Karpas-422 (cell line): Measurements from ENCODE around the gene SNRPA1. TPM values are rescaled to one million over a fixed set of nuclear protein-coding genes. Genes with fewer than 3 reads are reported as not detected.
A peak's percentile ranks its signal among the peaks of the same experiment; 100 is the strongest.

ENCODE experiments used
- DNase-seq: peaks from one replicate; pipeline ENCODE4 v3.0.0-alpha.2; 2015
- H2AFZ ChIP-seq: fragments of 200-600 bp; sonication (generic); 2 replicates; pipeline ENCODE4 v1.6.1; 2014; ENCODE audit warnings: antibody characterized with exemption, low read length, mixed read lengths
- H3K27ac ChIP-seq: fragments of 200-600 bp; sonication (generic); 2 replicates; pipeline ENCODE4 v1.5.1; 2014; ENCODE audit warnings: mild to moderate bottlenecking, low read length, moderate library complexity
- H3K27me3 ChIP-seq: fragments of 200-600 bp; sonication (generic); 2 replicates; pipeline ENCODE4 v1.6.1; 2014; ENCODE audit warnings: low read length, mixed read lengths
- H3K36me3 ChIP-seq: fragments of 200-600 bp; sonication (generic); 2 replicates; pipeline ENCODE4 v1.6.1; 2014; ENCODE audit warnings: low read length, mixed read lengths; ENCODE audit not compliant: insufficient read depth
- H3K4me1 ChIP-seq: fragments of 200-600 bp; sonication (generic); 2 replicates; pipeline ENCODE4 v1.6.1; 2014; ENCODE audit warnings: mild to moderate bottlenecking, low read length, mixed read lengths
- H3K4me2 ChIP-seq: fragments of 200-600 bp; sonication (generic); 2 replicates; pipeline ENCODE4 v1.6.1; 2014; ENCODE audit warnings: low read length, low read depth, mild to moderate bottlenecking; ENCODE audit not compliant: poor library complexity, severe bottlenecking
- H3K4me3 ChIP-seq: fragments of 200-600 bp; sonication (generic); 2 replicates; pipeline ENCODE4 v1.5.1; 2014; ENCODE audit warnings: mild to moderate bottlenecking, antibody characterized with exemption, low read length, mixed read lengths
- H3K79me2 ChIP-seq: fragments of 200-600 bp; sonication (generic); 2 replicates; pipeline ENCODE4 v1.6.1; 2014; ENCODE audit warnings: mild to moderate bottlenecking, low read length, mixed read lengths
- H3K9ac ChIP-seq: fragments of 200-600 bp; sonication (generic); 2 replicates; pipeline ENCODE4 v1.6.0; 2014; ENCODE audit warnings: low read length
- H3K9me2 ChIP-seq: fragments of 200-600 bp; sonication (generic), shearing (Covaris generic); replicated peaks from 2 replicates; pipeline ENCODE4 v1.6.0; 2014; ENCODE audit warnings: mild to moderate bottlenecking, low read length, moderate library complexity; ENCODE audit not compliant: insufficient read depth
- H3K9me3 ChIP-seq: fragments of 300-700, 200-600 bp; sonication (generic); 2 replicates; pipeline ENCODE4 v1.6.1; 2014; ENCODE audit warnings: low read length, mixed read lengths
- H4K20me1 ChIP-seq: fragments of 200-600 bp; sonication (generic); 2 replicates; pipeline ENCODE4 v1.6.1; 2014; ENCODE audit warnings: mild to moderate bottlenecking, antibody characterized with exemption, low read length, low read depth; ENCODE audit not compliant: insufficient read depth
- total RNA-seq: library from RNA; depleted of rRNA; stranded (reverse); fragments of >200 nt; shearing (Covaris generic); gene quantifications from 2 replicates; pipeline ENCODE4 v1.2.3, GENCODE V29; 2014; ENCODE audit warnings: low replicate concordance

The SNRPA1 gene
- total RNA-seq, 1 experiment from 2014 or later: 52.3 TPM

DNA sequence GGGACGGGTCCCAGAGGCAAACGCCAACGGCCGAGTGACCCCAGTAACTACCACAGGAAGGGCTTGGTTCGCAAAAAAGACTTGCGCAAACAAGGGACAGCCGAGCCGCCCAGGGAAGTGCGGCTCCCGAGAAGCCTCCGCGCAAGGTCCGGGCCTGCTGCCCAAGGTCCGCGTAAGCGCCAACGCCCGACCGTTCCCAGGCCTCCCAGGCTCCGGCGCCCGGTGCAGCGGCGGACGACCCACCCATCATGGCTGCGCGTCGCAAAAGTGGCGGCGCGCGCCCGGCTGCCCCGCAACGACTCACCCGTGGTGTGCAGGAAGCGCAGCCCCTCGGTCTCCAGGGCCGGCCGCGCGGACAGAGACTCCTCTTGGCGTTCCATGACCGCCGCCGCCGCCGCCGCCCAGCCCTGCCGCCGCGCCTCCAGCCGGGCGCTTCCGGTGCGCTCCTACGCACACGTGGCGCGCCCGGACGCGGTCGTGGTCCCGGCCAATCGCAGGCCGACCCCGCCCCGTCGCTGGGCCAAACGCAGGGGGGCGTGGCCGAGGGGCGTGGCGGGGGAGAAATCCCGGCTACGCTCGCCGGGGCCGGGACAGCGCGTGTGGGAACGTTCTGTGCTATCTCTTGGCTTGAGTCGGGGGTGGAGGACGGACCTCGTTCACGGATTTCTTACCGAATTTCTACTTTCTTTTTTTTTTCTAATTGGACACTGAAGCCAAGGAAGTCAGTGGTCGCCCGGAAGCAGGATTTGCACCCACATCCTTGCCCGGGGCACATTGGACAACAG lies 17.8 kb downstream of the SNRPA1 start, which contains the start of gene SELENOS:
TSS of gene SELENOS (minus strand) at position 448 of the 785 bp plus-strand sequence. CDS start at position 380, 68 bp downstream.
- H3K4me1 ChIP-seq: peaks cover 19% of the 10 kb centered on the region
- peak within 1 kb of the TSS; percentile 76 for H3K4me2 ChIP-seq
- H3K9ac ChIP-seq: peak within 1 kb of the TSS; percentile 90
- H3K27ac ChIP-seq: no peak within 1 kb of the TSS
- peak within 1 kb of the TSS; percentile 75 for H3K4me3 ChIP-seq
- DNase-seq: peak; percentile 97
- H3K9me3 ChIP-seq: no peaks in the 10 kb centered on the region
- H3K27me3 ChIP-seq: no peaks in the 10 kb centered on the region
- H2AFZ ChIP-seq: peak within 1 kb of the TSS; percentile 66
- H4K20me1 ChIP-seq: peaks cover 5% of the 10 kb centered on the region; the same call in 1 of the 2 replicates
- peaks cover 23% of the 10 kb centered on the region for H3K79me2 ChIP-seq
- peaks cover 49% of the 10 kb centered on the region; the same call in 1 of the 2 replicates for H3K36me3 ChIP-seq
- no peaks in the 10 kb centered on the region for H3K9me2 ChIP-seq

DNA sequence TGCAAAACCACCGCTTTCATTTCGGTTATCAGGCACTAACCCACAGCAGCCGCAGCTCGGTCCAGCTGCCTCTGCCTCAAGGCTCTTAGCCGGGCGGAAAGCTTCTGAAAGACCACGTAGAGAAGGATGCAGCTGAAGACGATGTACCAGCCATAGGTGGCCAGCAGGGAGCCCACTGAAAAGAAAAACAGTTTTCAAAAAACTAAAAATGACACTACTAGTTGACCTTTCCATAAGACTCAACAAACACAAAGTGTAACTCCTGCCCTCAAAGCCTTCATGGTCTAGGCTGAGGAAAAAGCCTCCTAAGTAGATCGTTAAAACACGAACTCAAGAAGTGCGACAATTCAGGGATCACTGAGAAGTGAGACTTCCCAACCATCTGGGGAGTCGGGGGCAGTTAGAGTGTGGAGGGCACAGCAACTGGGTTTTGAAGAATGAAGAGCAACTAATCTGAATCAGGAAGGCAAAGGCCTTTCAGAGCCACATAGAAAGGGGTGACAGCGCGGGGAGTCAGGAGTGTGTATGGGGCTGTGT lies 18.5 kb downstream of the SNRPA1 start:
- Histone ChIP-seq H3K79me2 (peaks cover 23% of the 10 kb centered on the region), H3K9me2 (no peaks in the 10 kb centered on the region), H3K4me1 (peaks cover 19% of the 10 kb centered on the region), H3K4me2 (peak overlapping the region; percentile 76), H3K9ac (peak overlapping the region; percentile 90), H3K36me3 (peaks cover 49% of the 10 kb centered on the region; the same call in 1 of the 2 replicates), H4K20me1 (peaks cover 5% of the 10 kb centered on the region; the same call in 1 of the 2 replicates), H3K4me3 (peak overlapping the region; percentile 75), H3K27ac (no peak overlapping the region), H3K9me3 (no peaks in the 10 kb centered on the region), H2AFZ (0 out of 2 replicates have a peak overlapping the region, but pooled peaks have one; percentile 66), H3K27me3 (no peaks in the 10 kb centered on the region)
- no peak for DNase-seq

- DNase-seq: no peak
- Histone ChIP-seq H3K9ac (0 out of 2 replicates have a peak overlapping the region, but pooled peaks have one; percentile 27), H3K79me2 (peaks cover 23% of the 10 kb centered on the region), H3K9me3 (no peaks in the 10 kb centered on the region), H3K4me2 (no peak overlapping the region), H3K27me3 (no peaks in the 10 kb centered on the region), H3K4me1 (peaks cover 19% of the 10 kb centered on the region), H4K20me1 (peaks cover 5% of the 10 kb centered on the region; the same call in 1 of the 2 replicates), H3K27ac (no peak overlapping the region), H3K36me3 (peaks cover 48% of the 10 kb centered on the region; the same call in 1 of the 2 replicates), H2AFZ (no peak overlapping the region), H3K4me3 (no peak overlapping the region), H3K9me2 (no peaks in the 10 kb centered on the region)
Measured at GRCh38 chr15:101275018-101275417, 20.0 kb downstream of the SNRPA1 start.

DNA sequence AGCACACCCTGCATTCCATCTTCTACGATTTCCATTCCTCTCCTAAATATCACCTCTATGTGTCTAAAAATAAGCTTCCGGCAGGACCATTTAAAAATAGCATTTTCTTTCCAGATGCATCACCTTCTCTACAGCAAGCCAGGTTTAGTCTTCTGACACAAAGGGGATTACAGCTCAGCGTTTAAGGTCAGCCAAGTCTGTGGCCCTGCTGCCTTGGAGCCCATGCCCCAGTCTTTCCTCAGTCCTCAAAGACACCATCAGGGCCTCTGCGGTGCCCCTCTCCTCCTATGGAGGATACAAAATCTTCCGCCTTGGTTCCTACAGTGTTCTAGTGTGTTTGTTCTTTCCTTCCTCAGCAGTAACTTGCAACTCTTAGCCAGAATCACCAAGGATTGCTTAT lies 21.5 kb downstream of the SNRPA1 start:
- no peak overlapping the region for H3K27ac ChIP-seq
- H3K9ac ChIP-seq: no peak overlapping the region
- no peaks in the 10 kb centered on the region for H3K27me3 ChIP-seq
- H4K20me1 ChIP-seq: peaks cover 5% of the 10 kb centered on the region; the same call in 1 of the 2 replicates
- no peak overlapping the region for H2AFZ ChIP-seq
- H3K9me2 ChIP-seq: no peaks in the 10 kb centered on the region
- peaks cover 19% of the 10 kb centered on the region for H3K4me1 ChIP-seq
- DNase-seq: no peak
- H3K79me2 ChIP-seq: peaks cover 23% of the 10 kb centered on the region
- no peaks in the 10 kb centered on the region for H3K9me3 ChIP-seq
- peaks cover 46% of the 10 kb centered on the region; the same call in 1 of the 2 replicates for H3K36me3 ChIP-seq
- H3K4me2 ChIP-seq: no peak overlapping the region
- no peak overlapping the region for H3K4me3 ChIP-seq

DNA sequence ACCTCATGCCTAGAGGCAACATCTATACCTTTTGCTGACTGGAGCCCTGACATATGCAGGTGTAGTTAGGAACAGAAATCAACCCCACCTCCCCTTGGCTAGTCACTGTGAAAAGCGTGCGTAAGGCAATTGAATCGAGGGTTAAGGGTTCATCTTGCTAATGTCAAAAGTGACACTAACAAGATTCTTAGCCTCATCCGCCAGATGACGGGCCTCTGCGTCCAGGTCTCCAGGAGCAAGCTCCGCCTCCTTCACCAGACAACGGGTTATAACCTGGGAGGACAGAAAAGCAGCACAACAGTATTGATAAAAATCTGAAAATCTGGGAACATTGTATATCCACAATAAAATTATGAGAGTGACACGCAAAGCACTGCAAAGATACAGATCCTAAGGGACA lies 22.5 kb downstream of the SNRPA1 start:
- no peak overlapping the region for H3K9ac ChIP-seq
- H3K36me3 ChIP-seq: peaks cover 46% of the 10 kb centered on the region; the same call in 1 of the 2 replicates
- no peaks in the 10 kb centered on the region for H3K27me3 ChIP-seq
- peaks cover 14% of the 10 kb centered on the region for H3K4me1 ChIP-seq
- no peak overlapping the region for H2AFZ ChIP-seq
- DNase-seq: no peak
- H3K9me3 ChIP-seq: no peaks in the 10 kb centered on the region
- H3K27ac ChIP-seq: no peak overlapping the region
- peaks cover 5% of the 10 kb centered on the region; the same call in 1 of the 2 replicates for H4K20me1 ChIP-seq
- H3K79me2 ChIP-seq: peaks cover 23% of the 10 kb centered on the region
- no peak overlapping the region for H3K4me2 ChIP-seq
- H3K4me3 ChIP-seq: no peak overlapping the region
- H3K9me2 ChIP-seq: no peaks in the 10 kb centered on the region

- Histone ChIP-seq H3K4me2 (no peak overlapping the region), H3K4me1 (no peaks in the 10 kb centered on the region), H3K27ac (no peak overlapping the region), H3K9me3 (no peaks in the 10 kb centered on the region), H2AFZ (no peak overlapping the region), H3K27me3 (no peaks in the 10 kb centered on the region), H3K4me3 (no peak overlapping the region), H3K36me3 (peaks cover 37% of the 10 kb centered on the region; the same call in 1 of the 2 replicates), H4K20me1 (no peaks in the 10 kb centered on the region), H3K9me2 (no peaks in the 10 kb centered on the region), H3K9ac (no peak overlapping the region), H3K79me2 (no peaks in the 10 kb centered on the region; the same call in 1 of the 2 replicates)
- DNase-seq: no peak
Measured at GRCh38 chr15:101269479-101270223, 25.4 kb downstream of the SNRPA1 start.

GRCh38 chr15:101267320-101268104 lies 27.5 kb downstream of the SNRPA1 start:
- Histone ChIP-seq H3K36me3 (peaks cover 17% of the 10 kb centered on the region; the same call in 1 of the 2 replicates), H3K4me3 (no peak overlapping the region), H2AFZ (no peak overlapping the region), H3K4me1 (no peaks in the 10 kb centered on the region), H3K4me2 (no peak overlapping the region), H4K20me1 (no peaks in the 10 kb centered on the region), H3K9me3 (no peaks in the 10 kb centered on the region), H3K27ac (no peak overlapping the region), H3K79me2 (no peaks in the 10 kb centered on the region), H3K9me2 (no peaks in the 10 kb centered on the region), H3K9ac (no peak overlapping the region), H3K27me3 (no peaks in the 10 kb centered on the region)
- DNase-seq: no peak
